ENCODE data around the gene ST8SIA5.

DNA sequence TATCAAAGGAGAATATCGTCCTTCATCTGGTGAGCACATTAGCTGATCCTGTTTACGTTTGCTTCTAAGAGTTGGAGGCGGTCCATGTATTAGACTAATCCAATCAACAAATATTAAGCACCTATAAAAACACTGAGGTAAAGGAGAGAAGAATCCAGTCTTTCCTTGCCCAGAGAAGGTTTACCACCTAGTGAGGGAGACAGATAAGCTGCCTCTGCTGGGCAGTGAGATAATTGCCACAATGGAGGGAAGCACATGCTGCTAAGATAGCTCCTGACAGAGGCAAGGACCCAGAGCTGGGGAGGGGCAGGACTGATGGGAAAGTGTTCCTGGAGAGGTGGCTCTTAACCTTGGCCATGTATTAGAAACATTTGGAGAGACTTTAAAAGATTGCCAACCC is 36.7 kb upstream of the ST8SIA5 start:
- TF ChIP-seq, protein P1, sequence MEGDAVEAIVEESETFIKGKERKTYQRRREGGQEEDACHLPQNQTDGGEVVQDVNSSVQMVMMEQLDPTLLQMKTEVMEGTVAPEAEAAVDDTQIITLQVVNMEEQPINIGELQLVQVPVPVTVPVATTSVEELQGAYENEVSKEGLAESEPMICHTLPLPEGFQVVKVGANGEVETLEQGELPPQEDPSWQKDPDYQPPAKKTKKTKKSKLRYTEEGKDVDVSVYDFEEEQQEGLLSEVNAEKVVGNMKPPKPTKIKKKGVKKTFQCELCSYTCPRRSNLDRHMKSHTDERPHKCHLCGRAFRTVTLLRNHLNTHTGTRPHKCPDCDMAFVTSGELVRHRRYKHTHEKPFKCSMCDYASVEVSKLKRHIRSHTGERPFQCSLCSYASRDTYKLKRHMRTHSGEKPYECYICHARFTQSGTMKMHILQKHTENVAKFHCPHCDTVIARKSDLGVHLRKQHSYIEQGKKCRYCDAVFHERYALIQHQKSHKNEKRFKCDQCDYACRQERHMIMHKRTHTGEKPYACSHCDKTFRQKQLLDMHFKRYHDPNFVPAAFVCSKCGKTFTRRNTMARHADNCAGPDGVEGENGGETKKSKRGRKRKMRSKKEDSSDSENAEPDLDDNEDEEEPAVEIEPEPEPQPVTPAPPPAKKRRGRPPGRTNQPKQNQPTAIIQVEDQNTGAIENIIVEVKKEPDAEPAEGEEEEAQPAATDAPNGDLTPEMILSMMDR (IDR thresholded peaks at IDR 0.05), result no peak
- TF ChIP-seq POLR2A (IDR thresholded peaks at IDR 0.05), result no peak
